Stimulated activated CD8-positive, alpha-beta memory T cell treated with anti-CD3 and anti-CD28 coated beads, Interleukin-12 subunit alpha, Interleukin-12 subunit beta, amount 100 ng/mL, for 4 hours (primary cell): ENCODE results near the gene LCN15.
"Not testable (repeated sequence)": the region's sequence is repeated elsewhere in the genome, so short reads cannot be mapped to it uniquely, and the experiment has no call there.

ENCODE experiments used
- DNase-seq: peaks from one replicate; pipeline ENCODE4 v3.0.0-alpha.2; 2020; ENCODE audit warnings: low read depth

The LCN15 gene

GRCh38 chr9:136775191-136775590 lies 10.9 kb upstream of the LCN15 start:
- no peak for DNase-seq

GRCh38 chr9:136774416-136775045 lies 10.2 kb upstream of the LCN15 start:
- no peak for DNase-seq

- no peak for DNase-seq
Observed at GRCh38 chr9:136773386-136774044, 9.2 kb upstream of the LCN15 start.

GRCh38 chr9:136771907-136772415 lies 7.6 kb upstream of the LCN15 start:
- DNase-seq = no peak

DNA sequence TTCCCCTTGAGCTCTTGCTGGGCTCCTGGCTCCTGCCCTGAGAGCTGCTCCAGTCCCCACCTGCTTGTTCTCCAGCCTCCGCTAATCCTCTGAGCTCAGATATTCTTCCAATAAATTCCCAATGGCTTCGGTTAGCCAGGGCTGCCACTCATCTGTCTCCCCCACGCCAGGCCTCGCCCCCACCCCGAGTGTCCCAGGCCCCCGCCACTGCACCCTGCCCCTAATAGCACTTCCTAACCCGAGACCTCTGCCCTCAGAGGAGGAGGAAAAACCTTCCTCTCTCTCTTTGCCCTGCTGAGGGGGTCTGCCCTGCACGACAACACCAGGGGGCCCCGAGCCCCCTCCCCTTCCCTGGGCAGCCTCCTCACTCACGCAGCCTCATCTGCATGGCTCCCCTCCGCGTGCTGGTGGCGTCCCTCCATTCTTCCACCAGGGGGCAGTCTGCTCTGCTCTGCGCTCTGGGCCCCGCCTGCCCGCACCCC lies 5.4 kb upstream of the LCN15 start:
- DNase-seq = no peak

DNA sequence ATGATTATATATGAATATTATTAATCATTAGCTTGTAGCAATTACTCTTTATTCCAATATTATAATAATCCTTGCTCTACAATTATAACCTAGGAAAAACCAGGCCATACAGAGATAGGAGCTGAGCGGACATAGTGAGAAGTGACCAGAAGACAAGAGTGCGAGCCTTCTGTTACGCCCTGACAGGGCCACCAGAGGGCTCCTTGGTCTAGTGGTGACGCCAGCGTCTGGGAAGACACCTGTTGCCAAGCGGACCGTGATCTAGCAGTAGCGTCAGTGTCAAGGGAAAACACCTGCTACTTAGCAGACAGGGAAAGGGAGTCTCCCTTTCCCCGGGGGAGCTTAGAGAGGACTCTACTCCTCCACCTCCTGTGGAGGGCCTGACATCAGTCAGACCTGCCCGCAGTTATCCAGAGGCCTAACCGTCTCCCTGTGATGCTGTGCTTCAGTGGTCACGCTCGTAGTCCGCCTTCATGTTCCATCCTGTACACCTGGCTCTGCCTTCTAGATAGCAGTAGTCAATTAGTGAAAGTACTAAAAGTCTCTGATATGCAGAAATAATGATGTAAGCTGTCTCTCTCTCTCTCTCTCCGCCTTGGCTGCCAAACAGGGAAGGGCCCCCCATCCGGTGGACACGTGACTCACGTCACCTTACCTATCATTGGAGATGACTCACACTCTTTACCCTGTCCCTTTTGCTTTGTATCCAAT lies 2.2 kb upstream of the LCN15 start:
- DNase-seq = not testable (repeated sequence)

DNA sequence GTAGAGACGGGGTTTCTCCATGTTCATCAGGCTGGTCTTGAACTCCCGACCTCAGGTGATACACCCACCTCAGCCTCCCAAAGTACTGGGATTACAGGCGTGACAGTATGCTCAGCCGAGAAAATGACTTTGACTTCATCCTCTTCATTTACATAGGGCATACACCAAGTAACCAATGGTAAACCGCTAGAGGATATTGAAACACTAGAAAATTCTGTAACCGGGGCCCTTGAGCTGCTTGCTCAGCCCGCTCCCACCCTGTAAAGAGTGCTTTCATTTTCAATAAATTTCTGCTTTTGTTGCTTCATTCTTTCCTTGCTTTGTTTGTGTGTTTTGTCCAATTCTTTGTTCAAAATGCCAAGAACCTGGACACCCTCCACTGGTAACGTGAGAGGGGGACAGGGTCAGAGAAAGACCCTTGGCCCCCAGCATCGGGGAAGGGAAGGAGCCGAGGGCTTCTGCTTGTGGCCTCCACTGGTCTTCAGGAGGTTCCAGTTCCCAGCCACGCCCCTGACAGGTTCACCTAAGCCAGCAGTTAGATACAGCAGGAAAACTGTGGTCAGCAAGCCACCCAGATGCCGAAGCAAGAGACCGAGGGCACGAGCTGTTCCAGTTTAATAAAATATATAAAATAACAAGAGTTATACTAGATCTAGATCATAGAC lies 1.6 kb upstream of the LCN15 start:
- DNase-seq = not testable (repeated sequence)

DNA sequence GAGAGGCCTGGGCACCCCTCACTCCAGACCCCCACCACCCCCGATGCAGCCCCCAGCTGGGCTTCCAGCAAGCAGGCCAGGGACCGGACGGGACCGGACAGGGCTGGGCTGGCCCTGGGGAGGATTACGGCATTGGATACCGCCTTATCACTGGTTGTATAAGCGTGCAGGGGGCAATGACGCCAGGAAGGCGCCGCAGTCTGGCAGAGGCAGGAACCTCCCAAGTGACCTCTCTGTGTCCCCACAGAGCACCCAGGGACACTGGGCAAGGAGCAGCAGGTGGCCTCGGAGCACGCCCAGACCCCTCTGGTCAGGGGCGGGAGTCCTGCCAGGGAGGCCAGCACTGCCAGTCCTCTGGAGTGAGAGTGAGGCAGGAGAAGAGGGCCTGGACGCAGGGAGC lies 723 bp upstream of the LCN15 start:
- no peak for DNase-seq

GRCh38 chr9:136763649-136764035 lies 676 bp downstream of the LCN15 start:
- no peak for DNase-seq

DNA sequence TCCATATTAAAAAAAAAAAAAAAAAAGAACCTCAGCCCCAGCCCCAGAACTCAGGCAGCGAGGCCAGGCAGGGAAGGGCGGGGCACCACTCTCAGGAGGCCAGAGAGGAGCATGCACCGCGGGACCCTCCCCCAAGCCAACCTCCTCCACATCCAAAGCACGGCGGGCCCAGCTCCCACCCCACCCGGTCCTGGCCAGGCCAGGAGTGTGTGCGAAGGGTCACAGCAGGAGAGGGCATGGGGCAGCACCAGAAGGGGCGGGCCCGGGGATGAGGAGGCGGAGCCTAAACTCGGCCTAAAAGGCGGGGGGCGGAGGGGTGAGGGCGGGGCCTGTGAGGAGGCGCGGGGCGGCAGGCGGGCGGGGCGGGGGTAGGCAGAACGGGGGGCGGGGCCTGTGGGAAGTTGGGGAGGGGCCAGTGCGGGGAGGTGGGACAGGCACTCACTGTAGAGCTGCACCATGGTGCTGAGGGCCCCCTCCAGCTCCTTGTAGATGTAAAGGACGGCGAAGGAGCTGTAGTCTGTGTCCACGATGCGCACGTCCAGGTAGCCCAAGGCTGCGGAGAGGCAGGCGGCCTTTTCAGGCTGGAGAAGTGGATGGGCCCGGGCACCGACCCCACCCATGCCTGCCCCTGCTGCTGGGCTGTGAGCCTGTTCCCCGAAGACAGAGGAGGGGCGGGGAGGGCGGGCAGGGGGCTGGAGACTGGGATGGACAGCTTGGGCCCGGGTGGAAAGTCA lies 1.2 kb downstream of the LCN15 start:
- DNase-seq = no peak

GRCh38 chr9:136762221-136762691 lies 2.1 kb downstream of the LCN15 start:
- DNase-seq = no peak

DNA sequence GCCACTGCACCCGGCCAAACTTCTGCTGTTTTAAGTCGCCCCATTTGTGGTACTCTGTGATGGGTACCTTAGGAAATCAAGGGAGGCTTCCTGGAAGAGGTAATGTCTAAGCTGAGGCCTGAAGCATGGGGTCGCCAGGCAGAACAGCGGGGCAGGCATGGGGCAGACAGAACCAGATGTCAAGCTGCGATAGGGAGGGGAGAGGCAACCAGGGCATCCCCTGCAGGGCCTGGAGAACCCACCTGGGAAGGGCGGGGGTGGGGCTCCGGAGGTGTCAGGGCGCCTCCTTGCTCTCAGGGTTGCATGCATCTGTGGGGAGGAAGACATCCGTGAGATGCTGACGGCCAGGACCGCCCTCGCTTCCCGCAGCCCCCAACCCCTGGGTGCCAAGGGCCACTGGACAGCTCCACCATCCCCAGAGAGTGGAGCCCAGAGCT lies 2.8 kb downstream of the LCN15 start:
- no peak for DNase-seq

DNA sequence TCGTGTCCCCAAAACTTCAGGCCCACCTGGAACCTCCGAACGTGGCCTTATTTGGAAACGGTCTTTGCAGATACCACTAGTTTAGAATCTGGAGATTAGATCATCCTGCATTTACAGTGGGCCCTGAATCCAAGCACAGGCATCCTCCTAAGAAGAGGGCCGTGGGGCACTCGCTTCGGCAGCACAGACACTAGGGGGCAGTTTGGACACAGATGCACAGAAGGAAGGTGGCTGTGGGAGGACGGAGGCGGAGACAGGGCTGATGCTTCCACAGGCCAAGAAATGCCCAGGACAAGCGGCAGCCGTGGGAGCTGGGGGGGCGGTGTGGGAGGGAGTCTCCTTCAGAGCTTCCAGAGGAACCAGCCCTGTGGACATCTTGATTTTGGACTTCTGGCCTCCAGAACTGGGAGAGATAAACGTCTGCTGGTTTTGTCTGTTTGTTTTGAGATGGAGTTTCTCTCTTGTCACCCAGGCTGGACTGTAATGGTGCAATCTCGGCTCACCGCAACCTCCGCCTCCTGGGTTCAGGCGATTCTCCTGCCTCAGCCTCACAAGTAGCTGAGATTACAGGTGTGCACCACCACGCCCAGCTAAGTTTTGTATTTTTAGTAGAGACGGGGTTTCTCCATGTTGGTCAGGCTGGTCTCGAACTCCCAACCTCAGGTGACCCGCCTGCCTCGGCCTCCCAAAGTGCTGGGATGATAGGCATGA lies 3.3 kb downstream of the LCN15 start:
- DNase-seq = not testable (repeated sequence)

- no peak for DNase-seq
Observed at GRCh38 chr9:136760424-136760823, 3.9 kb downstream of the LCN15 start.

- DNase-seq = no peak
Observed at GRCh38 chr9:136759436-136760325, 4.6 kb downstream of the LCN15 start.

GRCh38 chr9:136759001-136759400 lies 5.3 kb downstream of the LCN15 start:
- DNase-seq = no peak

GRCh38 chr9:136757751-136758140 lies 6.6 kb downstream of the LCN15 start:
- no peak for DNase-seq

DNA sequence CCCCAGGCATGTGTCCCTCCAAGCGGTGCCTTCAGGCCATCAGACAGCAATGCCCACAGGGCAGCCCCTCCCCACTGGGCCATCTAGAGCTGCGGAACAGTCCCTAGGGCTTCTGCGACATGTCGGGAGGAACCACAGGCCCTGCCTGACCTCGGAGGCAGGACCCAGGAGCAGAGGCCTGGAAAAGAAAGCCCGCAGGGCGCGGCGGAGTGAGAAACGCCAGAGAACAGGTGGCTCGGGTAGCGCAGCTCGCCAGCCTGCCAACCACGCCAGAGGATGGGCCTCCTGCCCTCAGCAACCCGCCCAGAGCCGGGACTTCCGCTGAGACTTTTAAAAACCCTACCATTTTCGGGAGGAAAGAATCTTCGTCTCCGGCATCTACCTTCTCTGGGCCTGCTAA lies 7.0 kb downstream of the LCN15 start:
- no peak for DNase-seq

- DNase-seq = no peak
Observed at GRCh38 chr9:136756836-136757235, 7.5 kb downstream of the LCN15 start.

- DNase-seq = no peak
Observed at GRCh38 chr9:136756134-136756438, 8.2 kb downstream of the LCN15 start.
